HepG2 (cell line): ENCODE measurements around the gene DNAJB2. TPM values are rescaled to one million over a fixed set of nuclear protein-coding genes. Genes with fewer than 3 reads are reported as not detected.

Source experiments
- CENPT ChIP-seq: sonication (generic); formaldehyde crosslinking; IDR thresholded peaks from 2 replicates; pipeline ENCODE4 v1.8.0; 2022; ENCODE audit warnings: low read depth, mild to moderate bottlenecking, moderate library complexity, missing genetic modification reagents
- CHCHD3 ChIP-seq: sonication (generic); formaldehyde crosslinking; IDR thresholded peaks from 2 replicates; pipeline ENCODE4 v1.8.0; 2022; ENCODE audit warnings: mild to moderate bottlenecking, missing genetic modification reagents, moderate library complexity
- HDAC6 ChIP-seq: fragments of 200-600 bp; sonication (generic); IDR thresholded peaks from 2 replicates; pipeline ENCODE4 v1.7.0; 2017; ENCODE audit warnings: mild to moderate bottlenecking, antibody characterized with exemption, low read length, low read depth
- MED8 ChIP-seq: sonication (generic); formaldehyde crosslinking; IDR thresholded peaks from 2 replicates; pipeline ENCODE4 v1.8.1; 2023; ENCODE audit warnings: mild to moderate bottlenecking, missing genetic modification reagents; ENCODE audit not compliant: insufficient replicate concordance
- NR0B2 ChIP-seq: sonication (generic); formaldehyde crosslinking; IDR thresholded peaks from 2 replicates; pipeline ENCODE4 v1.4.0; 2020; ENCODE audit warnings: mild to moderate bottlenecking, missing genetic modification reagents
- NR2F2 ChIP-seq: IDR thresholded peaks from 2 replicates; pipeline ENCODE4 v1.6.1; 2012; ENCODE audit warnings: low read depth, inconsistent platforms, borderline replicate concordance
- SATB2 ChIP-seq: sonication (generic); formaldehyde crosslinking; IDR thresholded peaks from 2 replicates; pipeline ENCODE4 v1.5.0; 2020; ENCODE audit warnings: missing genetic modification reagents
- SETDB1 ChIP-seq: sonication (generic); formaldehyde crosslinking; IDR thresholded peaks from 2 replicates; pipeline ENCODE4 v1.5.1; 2020; ENCODE audit warnings: missing genetic modification reagents, mild to moderate bottlenecking, borderline replicate concordance
- SIN3B ChIP-seq: fragments of 150-350 bp; IDR thresholded peaks from 2 replicates; pipeline ENCODE4 v1.6.1; 2014; ENCODE audit warnings: low read length
- SIX4 ChIP-seq: sonication (generic); formaldehyde crosslinking; IDR thresholded peaks from 2 replicates; pipeline ENCODE4 v1.4.0; 2020; ENCODE audit warnings: missing genetic modification reagents
- SNAI1 ChIP-seq: sonication (generic); formaldehyde crosslinking; IDR thresholded peaks from 2 replicates; pipeline ENCODE4 v1.5.0; 2020; ENCODE audit warnings: mild to moderate bottlenecking, missing genetic modification reagents, borderline replicate concordance
- TCF7L2 ChIP-seq: IDR thresholded peaks from 2 replicates; pipeline ENCODE4 v1.6.1; 2011; ENCODE audit warnings: mild to moderate bottlenecking, low read depth, low read length, moderate library complexity
- TEF ChIP-seq: sonication (generic); formaldehyde crosslinking; IDR thresholded peaks from 2 replicates; pipeline ENCODE4 v1.5.0; 2020; ENCODE audit warnings: missing genetic modification reagents
- ZFP82 ChIP-seq: sonication (generic); formaldehyde crosslinking; IDR thresholded peaks from 2 replicates; pipeline ENCODE4 v1.5.1; 2020; ENCODE audit warnings: mild to moderate bottlenecking, missing genetic modification reagents, borderline replicate concordance
- ZNF225 ChIP-seq: sonication (generic); formaldehyde crosslinking; IDR thresholded peaks from 2 replicates; pipeline ENCODE4 v1.4.0; 2020; ENCODE audit warnings: mild to moderate bottlenecking, missing genetic modification reagents
- ZNF3 ChIP-seq: IDR thresholded peaks from 2 replicates; pipeline ENCODE4 v1.7.0; 2017; ENCODE audit warnings: inconsistent platforms
- ZNF33A ChIP-seq: sonication (generic); formaldehyde crosslinking; IDR thresholded peaks from 2 replicates; pipeline ENCODE4 v1.5.1; 2020; ENCODE audit warnings: missing genetic modification reagents, mild to moderate bottlenecking, moderate library complexity, borderline replicate concordance
- ZNF350 ChIP-seq: sonication (generic); formaldehyde crosslinking; IDR thresholded peaks from 2 replicates; pipeline ENCODE4 v1.4.0; 2020; ENCODE audit warnings: mild to moderate bottlenecking, low read depth, missing genetic modification reagents, borderline replicate concordance
- ZNF737 ChIP-seq: sonication (generic); formaldehyde crosslinking; IDR thresholded peaks from 2 replicates; pipeline ENCODE4 v1.5.0; 2020; ENCODE audit warnings: missing genetic modification reagents, mild to moderate bottlenecking, borderline replicate concordance
- polyA plus RNA-seq, 8 experiments: library from polyadenylated mRNA; depleted of rRNA in 3 of 8; stranded (reverse) in 7 of 8; unstranded in 1 of 8; fragments of >200 nt; fragmentation: Illumina TruSeq in 4 of 8; extraction: Trizol in 4 of 8; gene quantifications; 2 replicates each; pipeline versions ENCODE4 v1.2.1 to v1.2.3, GENCODE V29; 2011 to 2016; ENCODE audit warnings: low read depth in 4 of 8, missing spikeins in 1 of 8, mixed read lengths in 1 of 8; ENCODE audit not compliant: insufficient read depth in 1 of 8
- total RNA-seq, 5 experiments: library from RNA; depleted of rRNA; stranded (reverse); fragments of >200 nt; fragmentation: Illumina TruSeq; extraction: Trizol; gene quantifications; 2 replicates each; pipeline ENCODE4 v1.2.3, GENCODE V29; 2016; ENCODE audit warnings: low read depth in 1 of 5
- TF ChIP-seq, protein P1 (sequence below): sonication (generic); formaldehyde crosslinking; IDR thresholded peaks from 2 replicates; pipeline ENCODE4 v1.4.0; 2020; ENCODE audit warnings: missing genetic modification reagents, borderline replicate concordance
- TF ChIP-seq, protein P2 (sequence below): sonication (generic); IDR thresholded peaks from 2 replicates; pipeline ENCODE4 v1.6.1; 2016; ENCODE audit warnings: low read depth, borderline replicate concordance
- TF ChIP-seq, protein P3 (sequence below): sonication (generic); formaldehyde crosslinking; IDR thresholded peaks from 2 replicates; pipeline ENCODE4 v1.4.0; 2020; ENCODE audit warnings: mild to moderate bottlenecking, low read depth, missing genetic modification reagents

Gene DNAJB2
- total and polyA plus RNA-seq, 2 of the 13 experiments (the other 11 are each of a cell fraction or from before 2014, with no cell fraction given): 21.3 to 31.1 TPM

DNA sequence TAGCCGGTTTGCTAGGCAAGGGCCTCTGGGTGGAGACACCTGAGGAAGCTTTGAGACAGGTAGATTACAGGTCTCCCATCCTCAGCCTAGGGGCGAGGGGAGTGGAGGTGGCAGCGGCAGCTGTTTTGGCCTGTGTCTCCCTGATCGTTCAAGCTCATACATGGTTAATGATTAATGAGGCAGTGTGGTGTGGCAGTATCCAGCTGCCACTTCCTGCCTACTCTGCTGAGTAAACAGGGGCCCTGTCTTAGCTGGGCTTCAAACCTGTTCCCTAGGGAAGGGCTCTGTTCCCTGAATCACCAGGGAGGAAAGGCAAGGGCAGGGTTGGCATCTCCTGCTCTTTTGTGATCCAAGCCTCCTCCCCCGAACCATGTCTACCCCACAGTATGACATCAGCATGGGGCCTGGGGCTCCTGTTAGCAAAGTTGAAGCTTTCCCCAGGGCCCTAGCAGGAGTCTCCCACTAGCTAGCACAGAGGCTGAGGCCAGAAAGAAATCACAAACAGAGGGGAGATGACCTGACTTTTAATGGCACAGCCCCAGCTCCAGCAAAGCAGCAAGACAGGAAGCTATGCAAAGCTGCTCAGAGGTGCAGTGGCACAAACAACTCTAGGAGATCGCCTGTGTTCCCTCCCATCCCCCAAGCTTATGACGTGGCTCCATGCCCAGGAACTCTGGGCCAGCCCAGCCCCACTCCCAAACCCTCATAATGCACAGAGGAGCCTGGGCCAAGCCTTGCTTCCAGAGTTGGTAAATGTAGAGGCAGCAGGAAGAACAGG is 29.8 kb upstream of the DNAJB2 start (continued):
- no peak for TF ChIP-seq ZFP82 (CRISPR knock-in tag)
- no peak for TF ChIP-seq MED8 (CRISPR knock-in tag)
- no peak for TF ChIP-seq CHCHD3 (CRISPR knock-in tag)
- peak; percentile 37; the same call in 1 of the 2 replicates for TF ChIP-seq ZNF225 (CRISPR knock-in tag)
- peak; percentile 66; the same call in 1 of the 2 replicates for TF ChIP-seq ZNF350 (CRISPR knock-in tag)
- TF ChIP-seq ZNF737 (CRISPR knock-in tag): no peak
- no peak for TF ChIP-seq SIX4
- no peak for TF ChIP-seq ZNF33A
- TF ChIP-seq, protein P1, sequence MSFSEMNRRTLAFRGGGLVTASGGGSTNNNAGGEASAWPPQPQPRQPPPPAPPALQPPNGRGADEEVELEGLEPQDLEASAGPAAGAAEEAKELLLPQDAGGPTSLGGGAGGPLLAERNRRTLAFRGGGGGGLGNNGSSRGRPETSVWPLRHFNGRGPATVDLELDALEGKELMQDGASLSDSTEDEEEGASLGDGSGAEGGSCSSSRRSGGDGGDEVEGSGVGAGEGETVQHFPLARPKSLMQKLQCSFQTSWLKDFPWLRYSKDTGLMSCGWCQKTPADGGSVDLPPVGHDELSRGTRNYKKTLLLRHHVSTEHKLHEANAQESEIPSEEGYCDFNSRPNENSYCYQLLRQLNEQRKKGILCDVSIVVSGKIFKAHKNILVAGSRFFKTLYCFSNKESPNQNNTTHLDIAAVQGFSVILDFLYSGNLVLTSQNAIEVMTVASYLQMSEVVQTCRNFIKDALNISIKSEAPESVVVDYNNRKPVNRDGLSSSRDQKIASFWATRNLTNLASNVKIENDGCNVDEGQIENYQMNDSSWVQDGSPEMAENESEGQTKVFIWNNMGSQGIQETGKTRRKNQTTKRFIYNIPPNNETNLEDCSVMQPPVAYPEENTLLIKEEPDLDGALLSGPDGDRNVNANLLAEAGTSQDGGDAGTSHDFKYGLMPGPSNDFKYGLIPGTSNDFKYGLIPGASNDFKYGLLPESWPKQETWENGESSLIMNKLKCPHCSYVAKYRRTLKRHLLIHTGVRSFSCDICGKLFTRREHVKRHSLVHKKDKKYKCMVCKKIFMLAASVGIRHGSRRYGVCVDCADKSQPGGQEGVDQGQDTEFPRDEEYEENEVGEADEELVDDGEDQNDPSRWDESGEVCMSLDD: no peak
- TF ChIP-seq SETDB1: no peak
- TF ChIP-seq SNAI1 (CRISPR knock-in tag): no peak
- TF ChIP-seq, protein P2, sequence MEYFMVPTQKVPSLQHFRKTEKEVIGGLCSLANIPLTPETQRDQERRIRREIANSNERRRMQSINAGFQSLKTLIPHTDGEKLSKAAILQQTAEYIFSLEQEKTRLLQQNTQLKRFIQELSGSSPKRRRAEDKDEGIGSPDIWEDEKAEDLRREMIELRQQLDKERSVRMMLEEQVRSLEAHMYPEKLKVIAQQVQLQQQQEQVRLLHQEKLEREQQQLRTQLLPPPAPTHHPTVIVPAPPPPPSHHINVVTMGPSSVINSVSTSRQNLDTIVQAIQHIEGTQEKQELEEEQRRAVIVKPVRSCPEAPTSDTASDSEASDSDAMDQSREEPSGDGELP: peak; percentile 93
- no peak for TF ChIP-seq TCF7L2
- TF ChIP-seq NR2F2: 0 out of 2 replicates have a peak, but pooled peaks have one; percentile 50
- TF ChIP-seq SATB2 (CRISPR knock-in tag): no peak
- no peak for TF ChIP-seq CENPT
- no peak for TF ChIP-seq NR0B2 (CRISPR knock-in tag)
- TF ChIP-seq, protein P3, sequence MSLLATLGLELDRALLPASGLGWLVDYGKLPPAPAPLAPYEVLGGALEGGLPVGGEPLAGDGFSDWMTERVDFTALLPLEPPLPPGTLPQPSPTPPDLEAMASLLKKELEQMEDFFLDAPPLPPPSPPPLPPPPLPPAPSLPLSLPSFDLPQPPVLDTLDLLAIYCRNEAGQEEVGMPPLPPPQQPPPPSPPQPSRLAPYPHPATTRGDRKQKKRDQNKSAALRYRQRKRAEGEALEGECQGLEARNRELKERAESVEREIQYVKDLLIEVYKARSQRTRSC (CRISPR knock-in tag): 0 out of 2 replicates have a peak, but pooled peaks have one; percentile 27
- 0 out of 2 replicates have a peak, but pooled peaks have one; percentile 43 for TF ChIP-seq SIN3B
- no peak for TF ChIP-seq HDAC6
- no peak for TF ChIP-seq TEF
- TF ChIP-seq ZNF3 (CRISPR knock-in tag): no peak
